HG02981 (cell line): ENCODE data around the gene ITGBL1.

Experiments
- ATAC-seq: cut with Tn5 transposase; IDR thresholded peaks from one replicate; pipeline ENCODE4 v1.9.1; 2021; ENCODE audit warnings: mild to moderate bottlenecking, moderate library complexity; ENCODE audit not compliant: unreplicated experiment

ITGBL1 gene

DNA sequence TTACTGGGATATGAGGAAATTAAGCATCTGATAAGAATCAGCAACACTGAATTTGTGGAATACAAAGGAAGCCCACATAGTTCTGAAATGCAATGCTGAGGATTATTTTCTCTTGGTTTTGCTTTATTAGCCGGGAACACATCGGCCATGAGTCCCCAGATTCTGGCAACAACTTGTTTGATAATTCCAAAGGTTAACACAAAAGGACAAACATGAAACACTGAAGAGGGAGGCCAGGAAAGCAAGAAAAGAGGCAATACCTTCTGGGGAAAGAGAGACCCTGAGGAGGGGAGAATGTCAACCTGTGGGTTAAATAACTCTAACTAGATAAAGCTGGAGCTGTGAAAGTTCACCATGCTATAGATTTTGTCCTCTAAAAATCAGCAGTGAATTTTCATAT lies 285.9 kb downstream of the ITGBL1 start:
- ATAC-seq: no peak

DNA sequence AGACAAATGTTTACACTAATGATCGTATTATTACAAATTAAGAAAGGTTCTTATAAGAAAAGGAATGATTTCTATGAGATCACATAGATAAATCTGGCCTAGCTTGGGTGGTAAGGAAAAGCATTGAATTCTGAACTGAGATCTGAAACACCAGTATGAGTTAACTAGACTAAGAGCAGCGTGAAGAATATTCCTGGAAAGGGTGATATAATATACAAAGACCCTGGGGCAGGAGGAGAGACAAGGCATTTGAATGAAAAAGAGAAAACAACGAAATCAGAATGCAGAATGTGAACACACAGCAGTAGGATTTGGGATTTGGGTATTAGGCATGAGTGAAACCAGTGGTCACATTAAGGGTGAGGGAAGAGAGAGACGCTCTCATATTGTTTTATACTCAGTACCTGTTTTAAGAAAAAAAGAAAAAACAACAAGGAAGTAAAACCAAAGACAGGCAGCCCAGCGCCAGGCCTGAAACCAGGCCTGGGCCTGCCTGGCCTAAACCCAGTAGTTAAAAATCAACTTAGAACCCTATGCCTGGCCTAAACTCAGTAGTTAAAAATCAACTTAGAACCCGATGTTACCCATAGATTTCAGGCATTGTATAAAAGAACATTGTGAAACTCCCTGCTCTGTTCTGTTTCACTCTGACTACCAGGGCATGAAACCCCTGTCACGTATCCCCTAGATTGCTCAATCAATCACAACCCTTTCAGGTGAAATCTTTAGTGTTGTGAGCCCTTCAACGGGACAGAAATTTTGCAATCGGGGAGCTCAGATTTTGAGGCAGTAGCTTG lies 287.1 kb downstream of the ITGBL1 start:
- ATAC-seq: peak; percentile 98

DNA sequence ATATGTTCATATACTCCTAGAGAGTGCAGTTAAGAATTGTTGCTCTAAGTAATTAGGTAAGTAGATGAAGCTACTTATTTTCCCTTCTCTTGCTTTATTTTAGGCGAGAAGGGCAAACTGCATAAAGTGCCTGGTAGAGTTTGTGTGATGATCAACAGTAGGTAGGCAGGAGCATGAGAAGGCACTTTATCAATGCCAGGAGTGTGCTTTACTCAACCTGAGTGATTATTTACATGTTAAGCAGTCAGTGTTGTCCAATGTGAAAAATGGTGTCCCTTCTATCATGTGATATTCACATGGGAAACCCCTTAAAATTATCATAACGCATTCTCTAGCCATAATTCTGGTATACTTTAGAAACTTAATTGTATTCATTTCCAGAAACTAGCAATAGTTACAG lies 294.0 kb downstream of the ITGBL1 start:
- ATAC-seq: no peak

DNA sequence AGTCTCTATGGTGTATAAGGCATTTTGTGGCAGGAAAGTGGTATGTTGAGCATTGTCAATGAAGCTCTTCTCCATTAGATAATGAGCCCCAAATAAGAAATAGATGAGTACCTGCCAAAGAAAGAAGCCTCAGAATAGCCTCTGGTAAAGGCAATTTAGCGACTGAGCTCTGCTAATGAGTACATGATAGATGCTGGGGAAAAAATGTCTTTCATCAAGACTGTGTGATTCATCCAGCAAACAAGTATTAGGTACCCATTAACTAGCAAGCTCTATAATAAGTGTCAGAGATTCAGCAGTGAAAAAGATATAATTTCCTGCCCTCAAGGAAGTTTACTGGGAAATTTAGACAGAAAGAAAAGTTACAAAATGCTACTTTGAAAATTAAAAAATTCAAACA lies 294.6 kb downstream of the ITGBL1 start:
- ATAC-seq: no peak

GRCh38 chr13:101749584-101749983 lies 297.1 kb downstream of the ITGBL1 start:
- no peak for ATAC-seq

DNA sequence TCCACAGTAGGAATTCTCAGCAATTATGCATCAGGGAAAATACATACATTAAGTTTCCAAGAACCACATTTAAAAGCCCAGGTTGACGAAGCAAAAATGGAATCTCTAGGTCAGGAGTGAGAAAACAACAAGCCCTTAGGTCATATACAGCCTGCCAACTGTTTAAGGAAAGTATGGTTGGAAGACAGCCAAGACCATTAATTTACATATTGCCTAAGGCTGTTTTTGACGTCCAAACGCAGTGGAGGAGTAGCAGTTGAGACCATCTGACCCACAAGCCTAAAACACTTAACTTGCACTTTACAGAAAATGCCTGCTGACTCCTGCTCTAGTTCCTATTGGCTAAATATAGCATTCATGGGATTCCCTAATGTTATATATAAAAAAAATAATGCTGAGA lies 299.0 kb downstream of the ITGBL1 start:
- peak; percentile 52 for ATAC-seq

- ATAC-seq: no peak
These were observed 300.0 kb downstream of the ITGBL1 start for GRCh38 chr13:101752432-101752831.

- ATAC-seq: no peak
These were observed 302.9 kb downstream of the ITGBL1 start for GRCh38 chr13:101755228-101755887.

DNA sequence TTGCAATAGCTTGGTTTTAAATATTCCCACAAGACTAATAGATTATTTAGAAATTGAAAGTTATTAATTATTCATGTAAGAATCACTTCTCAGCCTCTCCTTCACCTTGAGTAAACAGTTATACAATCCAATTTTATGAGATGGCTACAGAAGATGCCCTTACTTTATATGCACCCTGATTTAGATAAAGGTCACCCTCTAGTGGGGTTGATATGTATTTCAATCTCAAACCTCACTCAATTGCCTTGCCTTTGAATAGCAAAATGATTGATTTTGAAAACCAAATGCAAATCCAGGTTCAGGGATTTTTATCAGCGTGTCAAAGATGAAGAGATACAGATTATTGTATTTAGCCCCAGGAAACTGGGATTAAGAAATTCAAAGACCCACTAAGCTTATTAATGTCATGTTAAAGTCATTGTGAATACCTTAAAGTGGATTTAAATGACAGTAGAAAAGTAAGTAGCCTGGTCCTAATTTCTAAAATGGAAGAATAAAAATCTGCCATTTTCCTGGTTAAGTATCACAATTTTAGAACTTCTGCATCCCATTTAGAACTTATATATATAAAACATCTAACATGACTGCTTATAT lies 305.1 kb downstream of the ITGBL1 start:
- ATAC-seq: peak; percentile 91

DNA sequence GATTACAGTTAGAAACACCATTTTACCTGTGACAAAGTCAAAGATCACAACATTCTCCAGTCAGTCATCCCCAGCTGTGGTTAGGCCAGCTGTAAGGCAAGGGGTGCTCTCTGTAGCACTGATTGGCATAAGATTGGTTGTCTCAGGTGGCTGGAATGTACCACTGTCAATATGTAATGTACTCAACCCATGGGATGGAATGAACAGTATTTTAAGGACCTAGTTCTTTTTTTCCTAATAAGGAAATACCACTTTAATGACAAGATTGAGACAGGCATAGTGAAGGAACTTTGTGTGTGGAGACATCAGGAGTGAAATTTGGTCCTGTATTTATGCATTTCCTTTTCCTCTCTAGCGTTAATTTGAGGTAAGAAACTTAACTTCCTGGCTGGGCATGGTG lies 310.7 kb downstream of the ITGBL1 start:
- ATAC-seq: no peak
